Loucy (cell line): ENCODE data around the gene LIX1.

Experiments used
- H2AFZ ChIP-seq: fragments of 200-600 bp; sonication (generic); 2 replicates; pipeline ENCODE4 v1.6.0; 2016; ENCODE audit warnings: antibody characterized with exemption, mild to moderate bottlenecking, low read length, moderate library complexity
- H3F3A ChIP-seq: fragments of 200-600 bp; 2 replicates; pipeline ENCODE4 v1.6.0; 2016; ENCODE audit warnings: antibody characterized with exemption, low read depth, mild to moderate bottlenecking
- H3K27me3 ChIP-seq: fragments of 200-600 bp; sonication (generic); 2 replicates; pipeline ENCODE4 v1.6.1; 2014; ENCODE audit warnings: low read length, mild to moderate bottlenecking; ENCODE audit not compliant: insufficient read depth, poor library complexity, severe bottlenecking
- H3K36me3 ChIP-seq: fragments of 200-600 bp; sonication (generic); 2 replicates; pipeline ENCODE4 v1.6.1; 2016; ENCODE audit warnings: low read length; ENCODE audit not compliant: insufficient read depth
- H3K4me1 ChIP-seq: fragments of 200-600 bp; sonication (generic); 2 replicates; pipeline ENCODE4 v1.5.1; 2014; ENCODE audit warnings: low read length, mild to moderate bottlenecking; ENCODE audit not compliant: insufficient read depth, poor library complexity, severe bottlenecking
- H3K4me2 ChIP-seq: fragments of 200-600 bp; sonication (generic); 2 replicates; pipeline ENCODE4 v1.6.0; 2014; ENCODE audit warnings: antibody characterized with exemption, low read length, low read depth, mild to moderate bottlenecking; ENCODE audit not compliant: poor library complexity, severe bottlenecking
- H3K4me3 ChIP-seq: fragments of 200-600 bp; sonication (generic); 2 replicates; pipeline ENCODE4 v1.5.1; 2014; ENCODE audit warnings: low read length, mild to moderate bottlenecking, mixed read lengths; ENCODE audit not compliant: poor library complexity, severe bottlenecking
- H3K79me2 ChIP-seq: fragments of 200-600 bp; sonication (generic); 2 replicates; pipeline ENCODE4 v1.6.1; 2014; ENCODE audit warnings: low read length; ENCODE audit not compliant: insufficient read depth
- H3K9ac ChIP-seq: fragments of 200-600 bp; sonication (generic); 2 replicates; pipeline ENCODE4 v1.6.0; 2014; ENCODE audit warnings: mild to moderate bottlenecking, low read depth, low read length, moderate library complexity; ENCODE audit not compliant: poor library complexity, severe bottlenecking
- H3K9me2 ChIP-seq: fragments of 200-600 bp; sonication (generic); replicated peaks from 2 replicates; pipeline ENCODE4 v1.6.1; 2016; ENCODE audit warnings: low read depth, low read length, mixed read lengths
- H3K9me3 ChIP-seq: fragments of 200-600 bp; sonication (generic); 2 replicates; pipeline ENCODE4 v1.6.1; 2014; ENCODE audit warnings: mild to moderate bottlenecking, antibody characterized with exemption, low read length, low read depth; ENCODE audit not compliant: insufficient read depth
- H4K20me1 ChIP-seq: fragments of 200-600 bp; sonication (generic); 2 replicates; pipeline ENCODE4 v1.6.0; 2014; ENCODE audit warnings: antibody characterized with exemption, low read length, mild to moderate bottlenecking; ENCODE audit not compliant: insufficient read depth, poor library complexity, severe bottlenecking
- CTCF ChIP-seq: fragments of 200-600 bp; sonication (generic); conservative IDR thresholded peaks from 2 replicates; pipeline ENCODE4 v1.5.1; 2014; ENCODE audit warnings: mild to moderate bottlenecking, antibody characterized with exemption, low read length
- EZH2phosphoT487 ChIP-seq: fragments of 200-600 bp; IDR thresholded peaks from 2 replicates; pipeline ENCODE4 v1.6.1; 2018; ENCODE audit warnings: antibody characterized with exemption, mild to moderate bottlenecking, moderate library complexity, borderline replicate concordance

Gene LIX1

GRCh38 chr5:97151370-97151769 is 9.0 kb upstream of the LIX1 start:
- Histone ChIP-seq H3K4me2 (no peak overlapping the region), H3K79me2 (no peaks in the 10 kb centered on the region), H3K36me3 (no peaks in the 10 kb centered on the region), H3F3A (no peaks in the 10 kb centered on the region), H3K9ac (no peak overlapping the region), H3K9me3 (0 out of 2 replicates have a peak, but pooled peaks cover 3% of the 10 kb centered on the region), H3K27me3 (no peaks in the 10 kb centered on the region), H3K9me2 (no peaks in the 10 kb centered on the region), H3K4me3 (no peak overlapping the region), H3K4me1 (no peaks in the 10 kb centered on the region), H4K20me1 (no peaks in the 10 kb centered on the region), H2AFZ (no peak overlapping the region)
- TF ChIP-seq CTCF: no peak
- no peak for TF ChIP-seq EZH2phosphoT487

- no peaks in the 10 kb centered on the region for H4K20me1 ChIP-seq
- no peaks in the 10 kb centered on the region for H3K9me2 ChIP-seq
- no peak overlapping the region for H3K4me2 ChIP-seq
- H3K79me2 ChIP-seq: no peaks in the 10 kb centered on the region
- no peaks in the 10 kb centered on the region for H3K36me3 ChIP-seq
- H3K4me1 ChIP-seq: no peaks in the 10 kb centered on the region
- H3K4me3 ChIP-seq: no peak overlapping the region
- no peaks in the 10 kb centered on the region for H3K27me3 ChIP-seq
- 0 out of 2 replicates have a peak, but pooled peaks cover 3% of the 10 kb centered on the region for H3K9me3 ChIP-seq
- TF ChIP-seq EZH2phosphoT487 (no peak), CTCF (no peak)
- peak overlapping the region; percentile 56 for H2AFZ ChIP-seq
- H3K9ac ChIP-seq: no peak overlapping the region
- H3F3A ChIP-seq: no peaks in the 10 kb centered on the region
Measured at GRCh38 chr5:97150401-97150800, 8.0 kb upstream of the LIX1 start.

GRCh38 chr5:97149709-97150108 is 7.3 kb upstream of the LIX1 start:
- no peak for TF ChIP-seq CTCF
- no peak for TF ChIP-seq EZH2phosphoT487
- Histone ChIP-seq H3K9me3 (no peaks in the 10 kb centered on the region), H3K4me2 (no peak overlapping the region), H3K79me2 (no peaks in the 10 kb centered on the region), H3K9ac (no peak overlapping the region), H3K4me1 (no peaks in the 10 kb centered on the region), H3K9me2 (no peaks in the 10 kb centered on the region), H3K27me3 (no peaks in the 10 kb centered on the region), H3K36me3 (no peaks in the 10 kb centered on the region), H4K20me1 (no peaks in the 10 kb centered on the region), H3F3A (no peaks in the 10 kb centered on the region), H2AFZ (0 out of 2 replicates have a peak overlapping the region, but pooled peaks have one; percentile 56), H3K4me3 (no peak overlapping the region)
